Tibial nerve (tissue), 4 donors: Measurements from ENCODE around the gene HMG20B. TPM values are rescaled to one million over a fixed set of nuclear protein-coding genes. Genes with fewer than 3 reads are reported as not detected.

Experiments used
- DNase-seq, 2 donors: peaks; one replicate each; pipeline ENCODE4 v3.0.0-alpha.2; 2019; ENCODE audit warnings: low spot score in 2 of 2
- H3K27ac ChIP-seq, 4 donors: fragments of 200-600 bp; sonication (generic) in 3 of 4; one replicate each; pipeline ENCODE4 v1.5.1; 2017 to 2019; ENCODE audit warnings: mild to moderate bottlenecking in 1 of 4
- H3K27me3 ChIP-seq, 2 donors: fragments of 200-600 bp; sonication (generic) in 1 of 2; one replicate each; pipeline versions ENCODE4 v1.5.1 to v1.6.0; 2017 to 2019
- H3K36me3 ChIP-seq, 3 donors: fragments of 200-600 bp; sonication (generic); one replicate each; pipeline ENCODE4 v1.5.1; 2018 to 2019
- H3K4me1 ChIP-seq, 4 donors: fragments of 200-600 bp; sonication (generic) in 3 of 4; one replicate each; pipeline ENCODE4 v1.5.1; 2017 to 2019
- H3K4me3 ChIP-seq, 4 donors: fragments of 200-600 bp; sonication (generic) in 3 of 4; one replicate each; pipeline ENCODE4 v1.5.1; 2017 to 2019; ENCODE audit warnings: mild to moderate bottlenecking in 1 of 4, moderate library complexity in 1 of 4
- H3K9me3 ChIP-seq, 4 donors: fragments of 200-600 bp; sonication (generic) in 3 of 4; one replicate each; pipeline ENCODE4 v1.5.1; 2017 to 2019
- EP300 ChIP-seq, 2 donors: sonication (generic); formaldehyde crosslinking; IDR thresholded peaks; one replicate each; pipeline ENCODE4 v1.6.1; 2017; ENCODE audit warnings: antibody characterized with exemption in 2 of 2, mild to moderate bottlenecking in 1 of 2
- POLR2A ChIP-seq, 2 donors: fragments of 450-650 bp; IDR thresholded peaks; one replicate each; pipeline ENCODE4 v1.6.1; 2017; ENCODE audit warnings: antibody characterized with exemption in 2 of 2, mild to moderate bottlenecking in 2 of 2, moderate library complexity in 2 of 2
- WGBS, 2 donors: methylation state at CpG; one replicate each; pipeline ENCODE4 v1.1.5; 2018; 5-methylcytosine and 5-hydroxymethylcytosine counted together
- small RNA-seq: library from RNA; depleted of rRNA; stranded (forward); fragments of <200 nt; gene quantifications from one replicate; pipeline ENCODE3, GENCODE V24; 2016
- total RNA-seq, 4 donors: library from RNA; depleted of rRNA; stranded (reverse); fragments of >200 nt; gene quantifications; one replicate each; pipeline ENCODE4 v1.1.0, GENCODE V29; 2016
- TF ChIP-seq, protein P1 (sequence below), 5 experiments: fragments of 200-600 bp in 3 of 5; fragments of 450-650 bp in 2 of 5; sonication (generic) in 3 of 5; IDR thresholded peaks; one replicate each; pipeline ENCODE4 v1.5.1; 2016 to 2019; ENCODE audit warnings: antibody characterized with exemption in 5 of 5, mild to moderate bottlenecking in 3 of 5, moderate library complexity in 2 of 5

Gene HMG20B
- total RNA-seq, 4 donors from 2014 or later = 94.0 to 181 (median 153) TPM

GRCh38 chr19:3626473-3627350, 54.0 kb downstream of the HMG20B start, which contains the start of gene CACTIN:
Gene CACTIN (minus strand): TSS chr19:3626790. CDS start chr19:3626762, 28 bp downstream.
- peak; percentile 97 for DNase-seq
- Histone ChIP-seq H3K27ac (peak within 1 kb of the TSS; percentile 90 to 94 (median 92)), H3K4me1 (peaks cover 0 to 32% (median 16%) of the 10 kb centered on the region in 4 donors), H3K9me3 (no peaks in the 10 kb centered on the region), H3K4me3 (peak within 1 kb of the TSS; percentile 70 to 97 (median 90)), H3K36me3 (peaks cover 0 to 43% (median 0%) of the 10 kb centered on the region in 3 donors), H3K27me3 (no peaks in the 10 kb centered on the region)
- TF ChIP-seq, protein P1, sequence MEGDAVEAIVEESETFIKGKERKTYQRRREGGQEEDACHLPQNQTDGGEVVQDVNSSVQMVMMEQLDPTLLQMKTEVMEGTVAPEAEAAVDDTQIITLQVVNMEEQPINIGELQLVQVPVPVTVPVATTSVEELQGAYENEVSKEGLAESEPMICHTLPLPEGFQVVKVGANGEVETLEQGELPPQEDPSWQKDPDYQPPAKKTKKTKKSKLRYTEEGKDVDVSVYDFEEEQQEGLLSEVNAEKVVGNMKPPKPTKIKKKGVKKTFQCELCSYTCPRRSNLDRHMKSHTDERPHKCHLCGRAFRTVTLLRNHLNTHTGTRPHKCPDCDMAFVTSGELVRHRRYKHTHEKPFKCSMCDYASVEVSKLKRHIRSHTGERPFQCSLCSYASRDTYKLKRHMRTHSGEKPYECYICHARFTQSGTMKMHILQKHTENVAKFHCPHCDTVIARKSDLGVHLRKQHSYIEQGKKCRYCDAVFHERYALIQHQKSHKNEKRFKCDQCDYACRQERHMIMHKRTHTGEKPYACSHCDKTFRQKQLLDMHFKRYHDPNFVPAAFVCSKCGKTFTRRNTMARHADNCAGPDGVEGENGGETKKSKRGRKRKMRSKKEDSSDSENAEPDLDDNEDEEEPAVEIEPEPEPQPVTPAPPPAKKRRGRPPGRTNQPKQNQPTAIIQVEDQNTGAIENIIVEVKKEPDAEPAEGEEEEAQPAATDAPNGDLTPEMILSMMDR (IDR thresholded peaks at IDR 0.05) = peak in 2 of 5 experiments; percentile 42 to 65
- TF ChIP-seq POLR2A (IDR thresholded peaks at IDR 0.05) = peak; percentile 60 to 82
- TF ChIP-seq EP300 (IDR thresholded peaks at IDR 0.05) = peak; percentile 95 to 98
- WGBS, 2 donors = 0 to 1% methylated on average over 37 to 40 of the region's 80 CpGs

- Histone ChIP-seq H3K27ac (peak overlapping the region in 3 of 4 donors; percentile 57 to 94 (median 90)), H3K36me3 (peaks cover 0 to 43% (median 0%) of the 10 kb centered on the region in 3 donors), H3K4me3 (peak overlapping the region in 1 of 4 donors; percentile 70), H3K27me3 (no peaks in the 10 kb centered on the region), H3K4me1 (peaks cover 0 to 32% (median 16%) of the 10 kb centered on the region in 4 donors), H3K9me3 (no peaks in the 10 kb centered on the region)
- DNase-seq = peak in 1 of 2 donors; percentile 13
- TF ChIP-seq, protein P1 (IDR thresholded peaks at IDR 0.05) = no peak
- TF ChIP-seq POLR2A (IDR thresholded peaks at IDR 0.05) = no peak
- no peak for TF ChIP-seq EP300 (IDR thresholded peaks at IDR 0.05)
- 59 to 61% methylated on average over 7 of the region's 7 CpGs for WGBS, 2 donors
Measured at GRCh38 chr19:3627351-3627723, 54.6 kb downstream of the HMG20B start.

Small RNA genes lying within 50 kb of the gene (small RNA-seq; reads per million reads assigned to genes)
- gene AC005786.1 = not detected

Other genes with a start within 250 kb of the HMG20B start
- gene NFIC, start 206.4 kb upstream of the HMG20B start, total RNA-seq = 100 to 1,000 TPM; 138 to 200 (median 160) TPM
- gene SMIM24, start 92.4 kb upstream of the HMG20B start, total RNA-seq = not detected
- not detected for gene SMIM44, start 89.5 kb upstream of the HMG20B start, total RNA-seq
- gene DOHH, start 72.3 kb upstream of the HMG20B start, total RNA-seq = 10 to 100 TPM; 19.7 to 30.3 (median 23.0) TPM
- gene FZR1, start 66.6 kb upstream of the HMG20B start, total RNA-seq = 10 to 100 TPM; 18.6 to 31.8 (median 25.7) TPM
- gene TEKTIP1, start 33.8 kb upstream of the HMG20B start, total RNA-seq = 1 to 10 TPM in 1 of 4 donors, not detected in 3; 2.4 TPM
- gene MFSD12, start 15.4 kb upstream of the HMG20B start, total RNA-seq = 100 to 1,000 TPM in 1 of 4 donors, 10 to 100 TPM in 3; 45.7 to 108 (median 62.8) TPM
- gene GIPC3, start 12.5 kb downstream of the HMG20B start, total RNA-seq = 1 to 10 TPM in 2 of 4 donors, under 1 TPM in 2; 0.21 to 2.4 (median 1.1) TPM
- gene TBXA2R, start 33.9 kb downstream of the HMG20B start, total RNA-seq = 10 to 100 TPM in 1 of 4 donors, 1 to 10 TPM in 3; 4.4 to 11.4 (median 7.2) TPM
- gene CACTIN, start 53.8 kb downstream of the HMG20B start, total RNA-seq = 10 to 100 TPM; 22.9 to 59.1 (median 42.7) TPM
- 10 to 100 TPM; 23.0 to 37.2 (median 24.9) TPM for gene PIP5K1C, start 127.5 kb downstream of the HMG20B start, total RNA-seq
- gene TJP3, start 135.4 kb downstream of the HMG20B start, total RNA-seq = under 1 TPM in 3 of 4 donors, not detected in 1; 0.21 to 0.90 (median 0.22) TPM
- gene APBA3, start 188.7 kb downstream of the HMG20B start, total RNA-seq = 10 to 100 TPM; 21.6 to 51.0 (median 34.7) TPM
- 100 to 1,000 TPM in 1 of 4 donors, 10 to 100 TPM in 3; 44.1 to 111 (median 59.2) TPM for gene MRPL54, start 189.7 kb downstream of the HMG20B start, total RNA-seq
- gene RAX2, start 199.3 kb downstream of the HMG20B start, total RNA-seq = not detected
- gene MATK, start 213.4 kb downstream of the HMG20B start, total RNA-seq = 1 to 10 TPM in 3 of 4 donors, under 1 TPM in 1; 0.78 to 2.9 (median 2.1) TPM